Measurements from ENCODE around the gene KIF16B. TPM values are rescaled to one million over a fixed set of nuclear protein-coding genes. Genes with fewer than 3 reads are reported as not detected.
"Not testable (repeated sequence)": the region's sequence is repeated elsewhere in the genome, so short reads cannot be mapped to it uniquely, and the experiment has no call there.

KIF16B gene
- total RNA-seq, 6 experiments from 2014 or later, result 8.4 to 15.9 (median 11.7) TPM

GRCh38 chr20:16262594-16262993 is 310.7 kb downstream of the KIF16B start:
- TF ChIP-seq CTCF (IDR thresholded peaks at IDR 0.05), result no peak
- TF ChIP-seq POLR2A (IDR thresholded peaks at IDR 0.05), result no peak
- Histone ChIP-seq H3K4me3 (no peak overlapping the region), H3K27me3 (no peaks in the 10 kb centered on the region), H3K27ac (no peak overlapping the region), H3K36me3 (no peaks in the 10 kb centered on the region), H3K4me1 (no peaks in the 10 kb centered on the region), H3K9me3 (no peaks in the 10 kb centered on the region)
- DNase-seq, result no peak
- 31% methylated on average over 4 of the region's 5 CpGs for WGBS (ENCODE audit: insufficient coverage, low coverage, low lambda C conversion rate, missing lambda C conversion rate)
- ATAC-seq, result peak in 3 of 4 donors; percentile 28 to 30 (median 29)
- intact Hi-C loops (cut with DNase I), result no loop called here

- TF ChIP-seq POLR2A (IDR thresholded peaks at IDR 0.05), result no peak
- no peak for TF ChIP-seq CTCF (IDR thresholded peaks at IDR 0.05)
- Histone ChIP-seq H3K4me1 (no peaks in the 10 kb centered on the region), H3K4me3 (no peak overlapping the region), H3K9me3 (no peaks in the 10 kb centered on the region), H3K27me3 (no peaks in the 10 kb centered on the region), H3K27ac (no peak overlapping the region), H3K36me3 (no peaks in the 10 kb centered on the region)
- ATAC-seq (no peak), DNase-seq (no peak)
- intact Hi-C loops (cut with DNase I), result no loop called here
- WGBS (ENCODE audit: insufficient coverage, low coverage, low lambda C conversion rate, missing lambda C conversion rate), result 67% methylated on average over 2 of the region's 2 CpGs
Measured at GRCh38 chr20:16261733-16262273, 311.4 kb downstream of the KIF16B start.

GRCh38 chr20:16260911-16261310 is 312.3 kb downstream of the KIF16B start:
- intact Hi-C loops (cut with DNase I), result no loop called here
- ATAC-seq (no peak), DNase-seq (no peak)
- H3K36me3 ChIP-seq, result no peaks in the 10 kb centered on the region
- no peaks in the 10 kb centered on the region for H3K27me3 ChIP-seq
- no peak overlapping the region for H3K4me3 ChIP-seq
- no peak overlapping the region for H3K27ac ChIP-seq
- H3K4me1 ChIP-seq, result no peaks in the 10 kb centered on the region
- TF ChIP-seq POLR2A (IDR thresholded peaks at IDR 0.05), result no peak
- TF ChIP-seq CTCF (IDR thresholded peaks at IDR 0.05), result no peak
- WGBS (ENCODE audit: insufficient coverage, low coverage, low lambda C conversion rate, missing lambda C conversion rate), result 76% methylated on average over 6 of the region's 7 CpGs
- H3K9me3 ChIP-seq, result no peaks in the 10 kb centered on the region

GRCh38 chr20:16260133-16260532 is 313.1 kb downstream of the KIF16B start:
- H3K27me3 ChIP-seq; H3K4me1 ChIP-seq; ATAC-seq; H3K27ac ChIP-seq; H3K36me3 ChIP-seq; intact Hi-C loops (cut with DNase I); H3K9me3 ChIP-seq; DNase-seq; H3K4me3 ChIP-seq: not testable (repeated sequence)
- 49% methylated on average over 3 of the region's 12 CpGs for WGBS (ENCODE audit: insufficient coverage, low coverage, low lambda C conversion rate, missing lambda C conversion rate)

GRCh38 chr20:16258766-16259165 is 314.5 kb downstream of the KIF16B start:
- H3K36me3 ChIP-seq, result no peaks in the 10 kb centered on the region
- H3K27me3 ChIP-seq, result no peaks in the 10 kb centered on the region
- DNase-seq (no peak), ATAC-seq (no peak)
- TF ChIP-seq POLR2A (IDR thresholded peaks at IDR 0.05) (no peak), CTCF (IDR thresholded peaks at IDR 0.05) (no peak)
- intact Hi-C loops (cut with DNase I), result no loop called here
- no peaks in the 10 kb centered on the region for H3K9me3 ChIP-seq
- no peak overlapping the region for H3K4me3 ChIP-seq
- H3K27ac ChIP-seq, result no peak overlapping the region
- 78% methylated on average over 3 of the region's 3 CpGs for WGBS (ENCODE audit: insufficient coverage, low coverage, low lambda C conversion rate, missing lambda C conversion rate)
- no peaks in the 10 kb centered on the region for H3K4me1 ChIP-seq
